Umbilical cord (tissue), 2 donors: Measurements from ENCODE around the gene FOSB. TPM values are rescaled to one million over a fixed set of nuclear protein-coding genes. Genes with fewer than 3 reads are reported as not detected.
A peak's percentile ranks its signal among the peaks of the same experiment; 100 is the strongest.
"Not testable (repeated sequence)": the region's sequence is repeated elsewhere in the genome, so short reads cannot be mapped to it uniquely, and the experiment has no call there.

Experiments
- DNase-seq: peaks from one replicate; pipeline ENCODE4 v3.0.0-alpha.2; 2015; ENCODE audit warnings: low spot score
- total RNA-seq: library from RNA; depleted of rRNA; stranded (reverse); fragments of >200 nt; gene quantifications from one replicate; pipeline ENCODE4 v1.2.3, GENCODE V29; 2014; ENCODE audit warnings: low replicate concordance; ENCODE audit not compliant: insufficient read depth

Gene FOSB
- total RNA-seq: 357 TPM

GRCh38 chr19:45467456-45468158 lies at the start of gene FOSB:
FOSB (plus strand) TSS chr19:45467996; CDS start chr19:45468587, 591 bp downstream.
- DNase-seq: peak; percentile 95

- DNase-seq: no peak
These were observed 49.0 kb upstream of the FOSB start for GRCh38 chr19:45418802-45419201.

GRCh38 chr19:45419396-45419795 lies 48.4 kb upstream of the FOSB start:
- no peak for DNase-seq

- DNase-seq: no peak
These were observed 47.9 kb upstream of the FOSB start for GRCh38 chr19:45419895-45420294.

- DNase-seq: no peak
These were observed 47.4 kb upstream of the FOSB start for GRCh38 chr19:45420356-45420755.

GRCh38 chr19:45420871-45421270 lies 46.9 kb upstream of the FOSB start:
- DNase-seq: no peak

GRCh38 chr19:45421947-45422498 lies 45.8 kb upstream of the FOSB start:
- DNase-seq: no peak

GRCh38 chr19:45423033-45423588 lies 44.7 kb upstream of the FOSB start:
- DNase-seq: no peak

GRCh38 chr19:45423589-45424190 lies 44.1 kb upstream of the FOSB start, which contains the start of gene ERCC1:
ERCC1 (minus strand) TSS chr19:45423917; CDS start chr19:45423374, 543 bp downstream.
- peak; percentile 96 for DNase-seq

GRCh38 chr19:45424191-45425058 lies 43.4 kb upstream of the FOSB start:
- peak; percentile 63 for DNase-seq

- peak; percentile 59 for DNase-seq
These were observed 39.2 kb upstream of the FOSB start for GRCh38 chr19:45428384-45429231.

GRCh38 chr19:45429896-45430295 lies 37.9 kb upstream of the FOSB start:
- not testable (repeated sequence) for DNase-seq

- not testable (repeated sequence) for DNase-seq
These were observed 36.8 kb upstream of the FOSB start for GRCh38 chr19:45431008-45431407.

GRCh38 chr19:45432543-45432942 lies 35.3 kb upstream of the FOSB start:
- not testable (repeated sequence) for DNase-seq

- DNase-seq: no peak
These were observed 30.5 kb upstream of the FOSB start for GRCh38 chr19:45437328-45437727.

- no peak for DNase-seq
These were observed 28.6 kb upstream of the FOSB start for GRCh38 chr19:45439190-45439568.

GRCh38 chr19:45439569-45440258 lies 28.1 kb upstream of the FOSB start:
- peak; percentile 90 for DNase-seq

- DNase-seq: no peak
These were observed 27.5 kb upstream of the FOSB start for GRCh38 chr19:45440259-45440638.

GRCh38 chr19:45440873-45441654 lies 26.7 kb upstream of the FOSB start:
- DNase-seq: peak; percentile 47
